IMR-90 (cell line): Measurements from ENCODE around the gene MCTP1. TPM values are rescaled to one million over a fixed set of nuclear protein-coding genes. Genes with fewer than 3 reads are reported as not detected.

Experiments
- ATAC-seq: fragments of 200-7000 bp; cut with Tn5 transposase; 2 replicates; pipeline ENCODE4 v1.9.1; 2020; ENCODE audit warnings: low read depth, mild to moderate bottlenecking, moderate library complexity
- BruUV-seq: library from RNA; stranded (reverse); fragments of 400-500 nt; replicated peaks from 2 replicates; lab custom pipeline; 2021; lab: Mats Ljungman, UMichigan
- CTCF ChIA-PET: fragments of 300-600 bp; formaldehyde crosslinking; extraction: SDS; loops from one replicate; lab custom pipeline; 2021; ENCODE audit warnings: antibody characterized with exemption; lab: Yijun Ruan, JAX
- POLR2A ChIA-PET: fragments of 300-600 bp; sonication (Branson Sonifier 250); formaldehyde crosslinking; loops from one replicate; lab custom pipeline; 2022; ENCODE audit warnings: antibody characterized with exemption; ENCODE audit not compliant: unreplicated experiment; lab: Charles Lee
- DNase-seq: peaks from one replicate; pipeline ENCODE4 v3.0.0; 2013
- H2AFZ ChIP-seq: replicated peaks from 2 replicates; pipeline ENCODE3; 2013; ENCODE audit warnings: low read length, mild to moderate bottlenecking; ENCODE audit not compliant: poor library complexity
- H2AK5ac ChIP-seq: 2 replicates; pipeline ENCODE4 v1.6.1; 2013; ENCODE audit warnings: low read depth, low read length, inconsistent platforms
- H2AK9ac ChIP-seq: replicated peaks from 2 replicates; pipeline ENCODE3; 2013; ENCODE audit warnings: mild to moderate bottlenecking, low read depth, low read length, moderate library complexity; ENCODE audit not compliant: poor library complexity
- H2BK120ac ChIP-seq: 2 replicates; pipeline ENCODE4 v1.6.1; 2013; ENCODE audit warnings: low read depth, low read length, inconsistent platforms
- H2BK15ac ChIP-seq: 3 replicates; pipeline ENCODE4 v1.6.1; 2013; ENCODE audit warnings: low read depth, low read length, inconsistent platforms
- H2BK20ac ChIP-seq: 2 replicates; pipeline ENCODE4 v1.6.1; 2013; ENCODE audit warnings: low read depth, mild to moderate bottlenecking, inconsistent platforms, low read length, moderate library complexity
- H2BK5ac ChIP-seq: 2 replicates; pipeline ENCODE4 v1.6.1; 2013; ENCODE audit warnings: mild to moderate bottlenecking, low read depth, low read length, inconsistent platforms; ENCODE audit not compliant: poor library complexity, severe bottlenecking
- H3K14ac ChIP-seq: replicated peaks from 2 replicates; pipeline ENCODE4 v1.6.1; 2013; ENCODE audit warnings: low read depth, low read length, inconsistent platforms
- H3K18ac ChIP-seq: 2 replicates; pipeline ENCODE4 v1.6.1; 2013; ENCODE audit warnings: low read depth, low read length, control low read depth
- H3K23ac ChIP-seq: 2 replicates; pipeline ENCODE4 v1.6.1; 2013; ENCODE audit warnings: low read depth, low read length, inconsistent platforms
- H3K27ac ChIP-seq: 2 replicates; pipeline ENCODE4 v1.5.1; 2013; ENCODE audit warnings: mild to moderate bottlenecking, control low read depth, low read length; ENCODE audit not compliant: insufficient read depth
- H3K27me3 ChIP-seq: 2 replicates; pipeline ENCODE4 v1.6.1; 2013; ENCODE audit warnings: low read length; ENCODE audit not compliant: control insufficient read depth, insufficient read depth
- H3K36me3 ChIP-seq: 2 replicates; pipeline ENCODE4 v1.6.1; 2013; ENCODE audit warnings: low read length, mixed read lengths; ENCODE audit not compliant: control insufficient read depth, insufficient read depth
- H3K4ac ChIP-seq: 2 replicates; pipeline ENCODE4 v1.6.1; 2013; ENCODE audit warnings: low read depth, low read length, inconsistent platforms
- H3K4me1 ChIP-seq: 2 replicates; pipeline ENCODE4 v1.6.1; 2013; ENCODE audit warnings: low read length, mixed read lengths; ENCODE audit not compliant: control insufficient read depth, insufficient read depth
- H3K4me2 ChIP-seq: 2 replicates; pipeline ENCODE4 v1.6.1; 2013; ENCODE audit warnings: low read depth, mild to moderate bottlenecking, control low read depth, low read length, moderate library complexity
- H3K4me3 ChIP-seq: 2 replicates; pipeline ENCODE4 v1.5.1; 2013; ENCODE audit warnings: low read depth, mild to moderate bottlenecking, control low read depth, low read length, moderate library complexity; ENCODE audit not compliant: insufficient read depth
- H3K56ac ChIP-seq: 2 replicates; pipeline ENCODE4 v1.6.1; 2013; ENCODE audit warnings: low read length, inconsistent platforms; ENCODE audit not compliant: insufficient read depth; ENCODE audit errors: extremely low read depth
- H3K79me1 ChIP-seq, 2 experiments: 2 replicates each; pipeline ENCODE4 v1.6.1; 2013; ENCODE audit warnings: low read length in 2 of 2, inconsistent platforms in 1 of 2, low read depth in 1 of 2
- H3K9ac ChIP-seq: 2 replicates; pipeline ENCODE4 v1.6.1; 2013; ENCODE audit warnings: low read depth, low read length, control low read depth
- H3K9me1 ChIP-seq: 2 replicates; pipeline ENCODE4 v1.6.1; 2013; ENCODE audit warnings: low read length, inconsistent platforms; ENCODE audit not compliant: insufficient read depth
- H3K9me3 ChIP-seq: 2 replicates; pipeline ENCODE4 v1.6.1; 2013; ENCODE audit warnings: low read length; ENCODE audit not compliant: control insufficient read depth, insufficient read depth
- H4K20me1 ChIP-seq: 2 replicates; pipeline ENCODE4 v1.6.1; 2013; ENCODE audit warnings: low read length, inconsistent platforms; ENCODE audit not compliant: insufficient read depth
- H4K5ac ChIP-seq: 2 replicates; pipeline ENCODE4 v1.6.1; 2013; ENCODE audit warnings: mild to moderate bottlenecking, low read depth, low read length, control low read depth
- H4K8ac ChIP-seq, 2 experiments: 2 replicates each; pipeline ENCODE4 v1.6.1; 2013; ENCODE audit warnings: low read depth in 2 of 2, low read length in 2 of 2, control low read depth in 1 of 2, inconsistent platforms in 1 of 2
- H4K91ac ChIP-seq: 2 replicates; pipeline ENCODE4 v1.6.1; 2013; ENCODE audit warnings: low read depth, low read length, inconsistent platforms; ENCODE audit not compliant: insufficient read depth
- BHLHE40 ChIP-seq: fragments of 150-350 bp; IDR thresholded peaks from 2 replicates; pipeline ENCODE4 v1.6.1; 2016; ENCODE audit warnings: mild to moderate bottlenecking, low read depth, low read length
- CEBPB ChIP-seq: IDR thresholded peaks from 2 replicates; pipeline ENCODE4 v1.6.1; 2012; ENCODE audit warnings: low read depth, low read length, improper control_type of control experiment
- CTCF ChIP-seq: conservative IDR thresholded peaks from 2 replicates; pipeline ENCODE4 v1.5.1; 2012; ENCODE audit warnings: mild to moderate bottlenecking, low read depth, low read length, improper control_type of control experiment
- ELK1 ChIP-seq: fragments of 150-350 bp; IDR thresholded peaks from 2 replicates; pipeline ENCODE4 v1.6.1; 2016; ENCODE audit warnings: low read depth, mild to moderate bottlenecking, low read length, moderate library complexity, borderline replicate concordance
- FOS ChIP-seq: fragments of 150-350 bp; IDR thresholded peaks from 2 replicates; pipeline ENCODE4 v1.6.1; 2016; ENCODE audit warnings: low read depth, low read length
- MAFK ChIP-seq: IDR thresholded peaks from 2 replicates; pipeline ENCODE4 v1.6.1; 2012; ENCODE audit warnings: low read depth, low read length, improper control_type of control experiment
- POLR2A ChIP-seq: IDR thresholded peaks from 2 replicates; pipeline ENCODE4 v1.6.1; 2012; ENCODE audit warnings: mild to moderate bottlenecking, low read depth, low read length
- RCOR1 ChIP-seq: IDR thresholded peaks from 2 replicates; pipeline ENCODE4 v1.6.1; 2012; ENCODE audit warnings: mild to moderate bottlenecking, low read length, improper control_type of control experiment; ENCODE audit not compliant: insufficient replicate concordance
- RFX5 ChIP-seq: IDR thresholded peaks from 2 replicates; pipeline ENCODE4 v1.8.0; 2012; ENCODE audit warnings: low read depth, mild to moderate bottlenecking, low read length, moderate library complexity
- dilution Hi-C: fragments of 300-500 bp; cut with HindIII; formaldehyde crosslinking; loops from one replicate; pipeline ENCODE4 v1.14.3; 2018; ENCODE audit warnings: low sequenced_read_pairs; ENCODE audit not compliant: unreplicated experiment
- in situ Hi-C: fragments of 300-500 bp; cut with MboI; formaldehyde crosslinking; loops from 3 replicates; pipeline ENCODE4 v1.14.3; 2019; ENCODE audit warnings: low sequenced_read_pairs, inconsistent platforms, mixed read lengths
- intact Hi-C: fragments of 100-400 bp; cut with micrococcal nuclease; formaldehyde crosslinking; loops from 2 replicates; pipeline ENCODE4 v1.10.0; 2022
- polyA plus RNA-seq, 3 experiments: library from polyadenylated mRNA; depleted of rRNA; stranded (reverse); fragments of >200 nt; gene quantifications; 2 replicates each; pipeline ENCODE4 v1.2.3, GENCODE V29; 2012; ENCODE audit warnings: low replicate concordance in 1 of 3
- total RNA-seq: library from RNA; depleted of rRNA; stranded (reverse); fragments of >200 nt; gene quantifications from 2 replicates; pipeline ENCODE4 v1.2.3, GENCODE V29; 2012

MCTP1 gene
- total and polyA plus RNA-seq, 2 of the 4 experiments (the other 2 are of a cell fraction): 0.21 TPM; not detected in 1

GRCh38 chr5:94910721-94911120 is 374.2 kb downstream of the MCTP1 start:
- DNase-seq (no peak), ATAC-seq (no peak)
- Histone ChIP-seq H3K9me3 (no peaks in the 10 kb centered on the region), H3K4me3 (no peak overlapping the region), H3K27ac (no peak overlapping the region), H4K8ac (no peak overlapping the region), H3K9ac (no peak overlapping the region), H3K4ac (no peak overlapping the region), H2BK20ac (no peak overlapping the region), H2BK120ac (no peak overlapping the region), H2AFZ (no peak overlapping the region), H4K20me1 (no peaks in the 10 kb centered on the region), H3K18ac (no peak overlapping the region), H4K5ac (no peak overlapping the region), H2AK5ac (no peak overlapping the region), H3K27me3 (no peaks in the 10 kb centered on the region), H3K14ac (no peak overlapping the region), H3K4me2 (no peak overlapping the region), H3K9me1 (no peaks in the 10 kb centered on the region), H3K23ac (no peak overlapping the region), H2BK15ac (no peak overlapping the region), H4K91ac (no peak overlapping the region), H3K36me3 (no peaks in the 10 kb centered on the region), H2AK9ac (no peak overlapping the region), H3K4me1 (no peaks in the 10 kb centered on the region), H3K56ac (no peak overlapping the region), H3K79me1 (no peaks in the 10 kb centered on the region), H2BK5ac (no peak overlapping the region)
- in situ Hi-C loops (no loop called here), dilution Hi-C loops (no loop called here), intact Hi-C loops (no loop called here)
- ChIA-PET CTCF (interaction anchor here (0.5 to 1.0 kb wide), 2 partner anchors 16 to 78 kb away, joined by 3 to 4 read pairs; no protein-coding TSS in a partner anchor), POLR2A (no interaction called here)
- no TSS peak for BruUV-seq
- no peak for TF ChIP-seq CEBPB
- TF ChIP-seq RFX5: no peak
- TF ChIP-seq RCOR1: no peak
- TF ChIP-seq FOS: no peak
- TF ChIP-seq CTCF: no peak
- no peak for TF ChIP-seq BHLHE40
- TF ChIP-seq POLR2A: no peak
- TF ChIP-seq ELK1: no peak
- no peak for TF ChIP-seq MAFK
